ENCODE data around the gene SF3B4.

DNA sequence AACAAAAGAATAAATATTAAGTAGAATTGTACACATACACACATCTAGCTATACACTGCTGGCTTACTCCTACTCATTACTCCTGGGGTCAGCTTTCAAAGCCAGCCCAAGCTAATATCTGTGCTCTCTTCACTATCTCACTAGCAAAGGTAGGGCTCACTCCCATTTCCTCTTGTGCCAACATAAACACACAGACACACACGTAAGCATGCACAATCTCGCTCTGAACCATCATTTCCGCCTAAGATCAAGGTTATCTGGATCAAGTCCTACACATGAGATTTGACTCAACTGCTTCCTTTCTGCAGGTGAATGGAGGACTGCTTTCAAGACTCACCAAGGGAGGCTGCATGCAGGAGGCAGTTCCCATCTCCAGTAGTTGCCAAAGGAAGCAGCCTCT is 37.8 kb upstream of the SF3B4 start:
- TF ChIP-seq EZH2 (IDR thresholded peaks at IDR 0.05; ENCODE audit: borderline replicate concordance, insufficient read depth, low read depth, low read length, poor library complexity, severe bottlenecking): no peak
- TF ChIP-seq, protein P1, sequence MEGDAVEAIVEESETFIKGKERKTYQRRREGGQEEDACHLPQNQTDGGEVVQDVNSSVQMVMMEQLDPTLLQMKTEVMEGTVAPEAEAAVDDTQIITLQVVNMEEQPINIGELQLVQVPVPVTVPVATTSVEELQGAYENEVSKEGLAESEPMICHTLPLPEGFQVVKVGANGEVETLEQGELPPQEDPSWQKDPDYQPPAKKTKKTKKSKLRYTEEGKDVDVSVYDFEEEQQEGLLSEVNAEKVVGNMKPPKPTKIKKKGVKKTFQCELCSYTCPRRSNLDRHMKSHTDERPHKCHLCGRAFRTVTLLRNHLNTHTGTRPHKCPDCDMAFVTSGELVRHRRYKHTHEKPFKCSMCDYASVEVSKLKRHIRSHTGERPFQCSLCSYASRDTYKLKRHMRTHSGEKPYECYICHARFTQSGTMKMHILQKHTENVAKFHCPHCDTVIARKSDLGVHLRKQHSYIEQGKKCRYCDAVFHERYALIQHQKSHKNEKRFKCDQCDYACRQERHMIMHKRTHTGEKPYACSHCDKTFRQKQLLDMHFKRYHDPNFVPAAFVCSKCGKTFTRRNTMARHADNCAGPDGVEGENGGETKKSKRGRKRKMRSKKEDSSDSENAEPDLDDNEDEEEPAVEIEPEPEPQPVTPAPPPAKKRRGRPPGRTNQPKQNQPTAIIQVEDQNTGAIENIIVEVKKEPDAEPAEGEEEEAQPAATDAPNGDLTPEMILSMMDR (IDR thresholded peaks at IDR 0.05): no peak

All from B cell (primary cell).